ENCODE data around the gene SKAP2. TPM values are rescaled to one million over a fixed set of nuclear protein-coding genes. Genes with fewer than 3 reads are reported as not detected.

The SKAP2 gene
- total RNA-seq, 1 donor from 2014 or later, result 12.8 TPM

GRCh38 chr7:26729150-26729775, 135.1 kb downstream of the SKAP2 start:
- Histone ChIP-seq H3K27ac (no peak overlapping the region), H3K27me3 (no peaks in the 10 kb centered on the region), H3K9me3 (no peaks in the 10 kb centered on the region), H3K4me3 (no peak overlapping the region), H3K4me1 (no peaks in the 10 kb centered on the region), H3K36me3 (no peaks in the 10 kb centered on the region)
- intact Hi-C loops (cut with DNase I), result no loop called here
- TF ChIP-seq POLR2AphosphoS5 (IDR thresholded peaks at IDR 0.05; ENCODE audit: insufficient read depth in 1 of 2, low read depth in 1 of 2), result no peak
- TF ChIP-seq POLR2A (IDR thresholded peaks at IDR 0.05), result no peak
- TF ChIP-seq CTCF (IDR thresholded peaks at IDR 0.05), result no peak
- no peak for DNase-seq (ENCODE audit: extremely low spot score in 2 of 2)

- Histone ChIP-seq H3K4me3 (no peak overlapping the region), H3K27ac (no peak overlapping the region), H3K27me3 (no peaks in the 10 kb centered on the region), H3K9me3 (no peaks in the 10 kb centered on the region), H3K4me1 (no peaks in the 10 kb centered on the region), H3K36me3 (no peaks in the 10 kb centered on the region)
- DNase-seq (ENCODE audit: extremely low spot score in 2 of 2), result no peak
- TF ChIP-seq CTCF (IDR thresholded peaks at IDR 0.05), result no peak
- no peak for TF ChIP-seq POLR2AphosphoS5 (IDR thresholded peaks at IDR 0.05; ENCODE audit: insufficient read depth in 1 of 2, low read depth in 1 of 2)
- no peak for TF ChIP-seq POLR2A (IDR thresholded peaks at IDR 0.05)
- intact Hi-C loops (cut with DNase I), result no loop called here
Observed at GRCh38 chr7:26726051-26726450, 138.3 kb downstream of the SKAP2 start.

GRCh38 chr7:26724795-26725194, 139.6 kb downstream of the SKAP2 start:
- Histone ChIP-seq H3K27ac (no peak overlapping the region), H3K4me3 (no peak overlapping the region), H3K36me3 (no peaks in the 10 kb centered on the region), H3K4me1 (no peaks in the 10 kb centered on the region), H3K27me3 (no peaks in the 10 kb centered on the region), H3K9me3 (no peaks in the 10 kb centered on the region)
- no peak for TF ChIP-seq CTCF (IDR thresholded peaks at IDR 0.05)
- no peak for TF ChIP-seq POLR2AphosphoS5 (IDR thresholded peaks at IDR 0.05; ENCODE audit: insufficient read depth in 1 of 2, low read depth in 1 of 2)
- no peak for TF ChIP-seq POLR2A (IDR thresholded peaks at IDR 0.05)
- intact Hi-C loops (cut with DNase I), result no loop called here
- no peak for DNase-seq (ENCODE audit: extremely low spot score in 2 of 2)

GRCh38 chr7:26723129-26723528, 141.3 kb downstream of the SKAP2 start:
- TF ChIP-seq POLR2AphosphoS5 (IDR thresholded peaks at IDR 0.05; ENCODE audit: insufficient read depth in 1 of 2, low read depth in 1 of 2) (no peak), POLR2A (IDR thresholded peaks at IDR 0.05) (no peak), CTCF (IDR thresholded peaks at IDR 0.05) (no peak)
- H3K27ac ChIP-seq, result no peak overlapping the region
- no peaks in the 10 kb centered on the region for H3K36me3 ChIP-seq
- intact Hi-C loops (cut with DNase I), result no loop called here
- H3K4me3 ChIP-seq, result no peak overlapping the region
- H3K9me3 ChIP-seq, result no peaks in the 10 kb centered on the region
- no peaks in the 10 kb centered on the region for H3K27me3 ChIP-seq
- no peak for DNase-seq (ENCODE audit: extremely low spot score in 2 of 2)
- no peaks in the 10 kb centered on the region for H3K4me1 ChIP-seq

- intact Hi-C loops (cut with DNase I), result no loop called here
- no peak overlapping the region for H3K4me3 ChIP-seq
- no peaks in the 10 kb centered on the region for H3K4me1 ChIP-seq
- no peaks in the 10 kb centered on the region for H3K27me3 ChIP-seq
- TF ChIP-seq CTCF (IDR thresholded peaks at IDR 0.05), result no peak
- TF ChIP-seq POLR2A (IDR thresholded peaks at IDR 0.05), result no peak
- DNase-seq (ENCODE audit: extremely low spot score in 2 of 2), result no peak
- H3K9me3 ChIP-seq, result no peaks in the 10 kb centered on the region
- no peak overlapping the region for H3K27ac ChIP-seq
- no peaks in the 10 kb centered on the region for H3K36me3 ChIP-seq
Observed at GRCh38 chr7:26721450-26721849, 142.9 kb downstream of the SKAP2 start.
